Measurements from ENCODE around the gene HEPACAM2.

HEPACAM2 gene

DNA sequence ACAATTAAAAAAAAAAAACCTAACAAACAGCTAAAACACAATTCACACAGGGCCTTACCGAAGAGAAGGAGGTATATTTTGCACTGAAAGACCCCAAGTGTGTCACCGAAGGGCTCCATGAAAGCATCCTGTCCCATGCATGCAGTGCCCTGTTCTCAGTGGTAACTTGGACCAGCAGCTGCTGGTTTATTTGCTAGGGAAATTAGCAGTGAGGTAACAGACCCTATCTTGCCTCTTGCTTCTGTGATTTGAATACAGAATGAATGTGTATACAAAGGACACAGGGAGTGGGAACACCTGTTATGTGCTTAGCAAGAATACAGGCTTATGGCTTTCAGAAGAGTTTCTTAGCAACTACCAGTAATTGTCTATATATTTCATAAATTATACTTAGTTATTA is at the start of gene HEPACAM2:
Gene HEPACAM2, minus strand, starts transcription at position 160 of the 400 bp plus-strand sequence.
- TF ChIP-seq, protein P1, sequence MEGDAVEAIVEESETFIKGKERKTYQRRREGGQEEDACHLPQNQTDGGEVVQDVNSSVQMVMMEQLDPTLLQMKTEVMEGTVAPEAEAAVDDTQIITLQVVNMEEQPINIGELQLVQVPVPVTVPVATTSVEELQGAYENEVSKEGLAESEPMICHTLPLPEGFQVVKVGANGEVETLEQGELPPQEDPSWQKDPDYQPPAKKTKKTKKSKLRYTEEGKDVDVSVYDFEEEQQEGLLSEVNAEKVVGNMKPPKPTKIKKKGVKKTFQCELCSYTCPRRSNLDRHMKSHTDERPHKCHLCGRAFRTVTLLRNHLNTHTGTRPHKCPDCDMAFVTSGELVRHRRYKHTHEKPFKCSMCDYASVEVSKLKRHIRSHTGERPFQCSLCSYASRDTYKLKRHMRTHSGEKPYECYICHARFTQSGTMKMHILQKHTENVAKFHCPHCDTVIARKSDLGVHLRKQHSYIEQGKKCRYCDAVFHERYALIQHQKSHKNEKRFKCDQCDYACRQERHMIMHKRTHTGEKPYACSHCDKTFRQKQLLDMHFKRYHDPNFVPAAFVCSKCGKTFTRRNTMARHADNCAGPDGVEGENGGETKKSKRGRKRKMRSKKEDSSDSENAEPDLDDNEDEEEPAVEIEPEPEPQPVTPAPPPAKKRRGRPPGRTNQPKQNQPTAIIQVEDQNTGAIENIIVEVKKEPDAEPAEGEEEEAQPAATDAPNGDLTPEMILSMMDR (conservative IDR thresholded peaks at IDR 0.05; ENCODE audit: low read depth): no peak

DNA sequence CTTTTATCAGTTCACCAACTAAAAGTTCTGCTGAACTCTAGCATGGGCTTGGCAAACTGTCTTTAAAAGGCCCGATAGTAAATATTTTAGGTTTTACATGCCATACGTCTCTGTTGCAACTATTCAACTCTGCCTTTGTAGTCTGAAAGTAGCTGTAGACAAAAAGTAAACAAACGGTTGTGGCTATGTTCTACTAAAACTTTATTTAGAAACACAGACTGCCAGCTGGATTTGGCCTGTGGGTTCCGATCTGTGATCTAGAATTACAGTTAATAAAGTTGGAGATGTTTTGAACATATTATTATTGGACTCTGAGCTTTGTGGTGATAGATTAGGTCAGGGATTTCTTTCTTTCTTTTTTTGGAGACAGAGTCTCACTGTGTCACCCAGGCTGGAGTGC is 39.0 kb upstream of the HEPACAM2 start:
- CTCF ChIA-PET: interaction anchor here (0.6 to 0.9 kb wide), 2 partner anchors 133 to 314 kb away, joined by 3 to 5 read pairs; no protein-coding TSS in a partner anchor
- TF ChIP-seq, protein P1 (conservative IDR thresholded peaks at IDR 0.05; ENCODE audit: low read depth): no peak
- no peak overlapping the region for H3K27ac ChIP-seq
- no peak for DNase-seq (ENCODE audit: low spot score)
- POLR2A ChIA-PET (ENCODE audit: low non-redundant PET): no interaction called here

More for the DNA sequence above, at the start of gene HEPACAM2:
- H3K27ac ChIP-seq: no peak within 1 kb of the TSS
- no peak for DNase-seq (ENCODE audit: low spot score)
- CTCF ChIA-PET: interaction anchor here (1.5 kb wide), 1 partner anchor 21 kb away, joined by 3 read pairs; no protein-coding TSS in a partner anchor
- POLR2A ChIA-PET (ENCODE audit: low non-redundant PET): no interaction called here

DNA sequence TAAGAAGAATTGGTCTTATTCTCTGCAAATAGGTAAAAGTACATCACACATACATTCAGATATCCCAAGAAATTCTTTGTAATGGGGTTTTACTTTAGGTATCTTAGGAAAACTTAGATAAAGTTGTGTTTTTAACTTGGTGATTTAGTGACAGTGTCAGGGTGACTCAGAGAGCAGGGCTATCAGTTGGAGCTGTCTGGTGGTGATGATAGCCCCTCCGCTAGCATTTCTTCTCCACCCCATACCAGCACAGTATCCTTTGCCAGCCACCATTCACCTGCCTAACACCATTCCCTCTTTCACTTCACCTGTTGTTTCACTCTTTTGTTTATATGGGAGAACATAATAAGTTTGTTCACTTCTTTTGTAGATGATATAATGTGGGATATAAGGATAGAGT is 36.3 kb upstream of the HEPACAM2 start:
- ChIA-PET CTCF (interaction anchor here (1.0 kb wide), 1 partner anchor 17 kb away, joined by 5 read pairs; no protein-coding TSS in a partner anchor), POLR2A (ENCODE audit: low non-redundant PET) (no interaction called here)
- TF ChIP-seq, protein P1 (conservative IDR thresholded peaks at IDR 0.05; ENCODE audit: low read depth): no peak
- H3K27ac ChIP-seq: no peak overlapping the region
- DNase-seq (ENCODE audit: low spot score): no peak

DNA sequence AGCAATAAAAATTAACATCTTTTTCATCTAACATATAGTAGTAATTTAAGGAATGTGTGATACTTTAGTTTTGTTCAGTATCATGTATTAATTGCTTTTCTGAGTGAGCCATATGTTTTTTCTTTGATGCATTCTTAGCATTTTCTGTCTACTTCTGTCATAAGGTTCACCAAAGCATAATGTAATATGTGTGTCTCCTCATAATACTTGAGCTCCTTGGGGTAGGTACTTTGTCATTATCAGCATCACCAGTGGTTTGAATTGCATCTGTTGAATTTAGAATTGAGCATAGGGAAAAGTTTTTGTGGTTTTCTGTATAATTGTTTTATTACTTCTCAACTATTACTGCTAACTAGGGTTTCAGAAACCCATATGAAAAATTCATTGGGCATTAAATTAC is 32.4 kb upstream of the HEPACAM2 start:
- POLR2A ChIA-PET (ENCODE audit: low non-redundant PET): no interaction called here
- no peak overlapping the region for H3K27ac ChIP-seq
- no peak for DNase-seq (ENCODE audit: low spot score)
- TF ChIP-seq, protein P1 (conservative IDR thresholded peaks at IDR 0.05; ENCODE audit: low read depth): no peak
- CTCF ChIA-PET: no interaction called here

DNA sequence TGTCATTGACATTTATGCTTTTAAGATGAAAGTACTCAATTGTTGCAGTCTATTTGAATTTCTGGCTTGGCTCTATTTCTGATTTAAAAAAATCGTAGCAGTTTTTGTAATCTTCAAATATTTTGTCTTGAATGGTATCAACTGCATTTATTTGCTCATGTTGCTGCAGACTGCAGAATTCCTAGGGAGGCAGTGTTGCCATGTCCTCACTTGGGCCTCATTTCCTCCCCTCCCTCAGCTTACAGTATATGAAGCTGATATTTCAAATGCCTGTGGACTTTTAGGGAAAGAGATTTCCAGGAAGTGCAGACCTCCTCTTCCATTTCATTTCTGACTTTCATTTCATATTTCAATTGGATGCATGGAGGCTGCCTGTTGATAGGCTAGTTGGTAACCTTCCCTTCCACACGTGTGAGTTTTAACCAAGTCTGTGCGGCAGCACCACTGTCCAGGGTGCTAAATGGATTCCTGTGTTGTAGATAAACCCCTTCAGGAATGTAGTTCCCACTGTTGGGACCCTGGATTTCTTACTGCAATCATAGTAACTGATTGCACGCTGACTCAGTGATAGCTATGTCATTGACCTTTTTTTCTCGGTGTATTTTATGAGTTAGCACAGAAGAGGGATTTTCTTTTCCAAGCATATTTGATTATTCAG is 23.4 kb upstream of the HEPACAM2 start:
- H3K27ac ChIP-seq: no peak overlapping the region
- POLR2A ChIA-PET (ENCODE audit: low non-redundant PET): no interaction called here
- TF ChIP-seq, protein P1 (conservative IDR thresholded peaks at IDR 0.05; ENCODE audit: low read depth): no peak
- no peak for DNase-seq (ENCODE audit: low spot score)
- CTCF ChIA-PET: interaction anchor here (0.5 to 0.7 kb wide), 2 partner anchors 107 to 990 kb away, joined by 3 to 5 read pairs; no protein-coding TSS in a partner anchor

DNA sequence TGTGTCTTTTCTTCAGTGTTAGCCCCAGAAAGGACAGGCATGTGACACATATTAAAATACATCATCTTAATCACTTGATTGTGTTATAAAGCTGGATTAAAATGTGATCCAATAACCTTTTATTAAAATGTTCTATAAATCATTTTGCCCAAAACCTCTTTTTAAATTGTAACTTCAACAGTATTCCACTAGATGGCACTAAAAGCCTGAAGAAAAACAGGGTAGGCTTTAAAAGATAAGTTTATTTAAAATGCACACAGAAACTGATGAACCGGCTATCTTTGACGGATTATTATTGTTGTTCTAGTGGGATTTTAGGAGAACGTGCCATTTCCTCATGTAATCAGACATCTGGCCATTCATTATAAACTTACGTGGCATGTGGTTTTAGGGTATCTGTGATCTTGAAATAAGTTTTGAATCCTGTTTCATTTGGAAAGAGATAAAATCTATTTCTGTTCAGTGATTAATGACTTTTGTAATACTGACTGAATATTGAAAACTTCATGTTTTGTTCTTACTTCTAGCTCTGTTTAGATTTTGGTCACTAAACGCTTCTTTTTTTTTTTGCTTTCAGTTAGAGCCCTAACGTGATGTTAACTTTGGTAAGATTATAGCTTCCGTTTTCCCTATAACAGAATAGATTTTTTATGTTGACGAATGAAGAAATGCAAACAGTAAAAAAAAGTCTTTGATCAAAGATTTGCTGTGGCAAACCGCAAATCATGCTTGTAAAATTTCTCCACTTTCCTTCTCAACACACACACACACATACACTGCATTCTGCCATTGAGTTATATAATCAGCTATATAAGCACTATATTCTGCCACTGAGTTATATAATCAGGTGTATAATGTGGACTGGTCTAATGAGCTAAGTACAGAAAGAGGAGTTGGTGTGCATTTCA is 19.5 kb upstream of the HEPACAM2 start:
- POLR2A ChIA-PET (ENCODE audit: low non-redundant PET): no interaction called here
- DNase-seq (ENCODE audit: low spot score): peak; percentile 10
- CTCF ChIA-PET: interaction anchor here (0.6 to 1.0 kb wide), 6 partner anchors 10 to 1175 kb away, joined by 3 to 5 read pairs (median 3); no protein-coding TSS in a partner anchor
- TF ChIP-seq, protein P1 (conservative IDR thresholded peaks at IDR 0.05; ENCODE audit: low read depth): peak; percentile 81
- H3K27ac ChIP-seq: no peak overlapping the region
